Omental fat pad (tissue), 4 donors: Measurements from ENCODE around the gene GBF1. TPM values are rescaled to one million over a fixed set of nuclear protein-coding genes. Genes with fewer than 3 reads are reported as not detected.

Experiments used
- ATAC-seq: fragments of 150-250 bp; one replicate; pipeline ENCODE4 v1.9.1; 2016; ENCODE audit warnings: mild to moderate bottlenecking, moderate library complexity; ENCODE audit not compliant: low FRiP score
- DNase-seq: peaks from one replicate; pipeline ENCODE4 v3.0.0-alpha.2; 2019; ENCODE audit warnings: low spot score
- total RNA-seq, 4 donors: library from RNA; depleted of rRNA; stranded (reverse); fragments of >200 nt; gene quantifications; one replicate each; pipeline ENCODE4 v1.1.0, GENCODE V29; 2016
- TF ChIP-seq, protein P1 (sequence below), 3 donors: fragments of 450-650 bp; IDR thresholded peaks; one replicate each; pipeline ENCODE4 v1.5.1; 2016 to 2017; ENCODE audit warnings: antibody characterized with exemption in 3 of 3, mild to moderate bottlenecking in 3 of 3, moderate library complexity in 2 of 3

GBF1 gene
- total RNA-seq, 4 donors from 2014 or later = 28.1 to 34.9 (median 31.6) TPM

DNA sequence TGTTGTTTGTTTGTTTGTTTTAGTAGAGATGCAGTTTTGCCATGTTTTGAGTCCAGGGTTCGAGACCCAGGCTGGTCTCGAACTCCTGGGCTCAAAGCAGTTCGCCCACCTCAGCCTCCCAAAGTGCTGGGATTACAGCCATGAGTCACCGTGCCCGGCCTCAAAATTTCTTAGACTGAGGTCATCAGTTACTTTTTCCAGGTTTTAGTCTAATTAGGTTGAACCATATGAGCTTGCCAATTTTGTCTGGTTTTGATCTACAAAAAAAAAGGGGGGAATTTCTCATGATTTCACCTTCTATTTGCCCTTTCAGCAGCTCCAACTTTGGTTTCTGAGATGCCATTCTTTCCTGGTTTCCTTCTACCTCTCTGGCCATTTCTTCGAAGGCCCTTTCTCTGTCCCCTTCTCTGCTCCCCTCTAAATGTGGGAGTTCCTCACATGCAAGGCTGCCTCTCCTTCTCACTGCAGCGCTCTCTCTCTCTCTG, 181.5 kb downstream of the GBF1 start:
- no peak for DNase-seq

DNA sequence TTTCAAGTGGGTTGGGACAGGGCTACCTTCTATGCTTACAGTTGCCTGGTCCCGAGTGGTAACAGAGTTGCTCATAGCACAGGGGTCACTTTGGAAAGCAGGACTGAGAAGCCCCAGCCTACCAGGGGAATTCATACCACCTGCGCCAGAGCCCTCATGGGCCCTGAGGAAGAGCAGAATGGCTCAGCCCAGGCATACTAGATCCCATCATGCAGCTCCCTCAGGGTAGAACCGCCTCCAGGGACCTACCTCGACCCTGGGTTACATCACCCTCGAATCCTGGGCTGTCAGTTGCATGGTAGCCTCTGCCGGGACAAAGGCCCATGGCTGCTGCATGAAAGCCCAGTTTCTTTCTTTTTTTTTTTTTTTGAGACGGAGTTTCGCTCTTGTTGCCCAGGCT, 184.1 kb downstream of the GBF1 start:
- ATAC-seq (no peak), DNase-seq (no peak)
- TF ChIP-seq, protein P1, sequence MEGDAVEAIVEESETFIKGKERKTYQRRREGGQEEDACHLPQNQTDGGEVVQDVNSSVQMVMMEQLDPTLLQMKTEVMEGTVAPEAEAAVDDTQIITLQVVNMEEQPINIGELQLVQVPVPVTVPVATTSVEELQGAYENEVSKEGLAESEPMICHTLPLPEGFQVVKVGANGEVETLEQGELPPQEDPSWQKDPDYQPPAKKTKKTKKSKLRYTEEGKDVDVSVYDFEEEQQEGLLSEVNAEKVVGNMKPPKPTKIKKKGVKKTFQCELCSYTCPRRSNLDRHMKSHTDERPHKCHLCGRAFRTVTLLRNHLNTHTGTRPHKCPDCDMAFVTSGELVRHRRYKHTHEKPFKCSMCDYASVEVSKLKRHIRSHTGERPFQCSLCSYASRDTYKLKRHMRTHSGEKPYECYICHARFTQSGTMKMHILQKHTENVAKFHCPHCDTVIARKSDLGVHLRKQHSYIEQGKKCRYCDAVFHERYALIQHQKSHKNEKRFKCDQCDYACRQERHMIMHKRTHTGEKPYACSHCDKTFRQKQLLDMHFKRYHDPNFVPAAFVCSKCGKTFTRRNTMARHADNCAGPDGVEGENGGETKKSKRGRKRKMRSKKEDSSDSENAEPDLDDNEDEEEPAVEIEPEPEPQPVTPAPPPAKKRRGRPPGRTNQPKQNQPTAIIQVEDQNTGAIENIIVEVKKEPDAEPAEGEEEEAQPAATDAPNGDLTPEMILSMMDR (IDR thresholded peaks at IDR 0.05) = no peak

More for the DNA sequence above, 181.5 kb downstream of the GBF1 start:
- TF ChIP-seq, protein P1 (IDR thresholded peaks at IDR 0.05) = no peak
- no peak for ATAC-seq

DNA sequence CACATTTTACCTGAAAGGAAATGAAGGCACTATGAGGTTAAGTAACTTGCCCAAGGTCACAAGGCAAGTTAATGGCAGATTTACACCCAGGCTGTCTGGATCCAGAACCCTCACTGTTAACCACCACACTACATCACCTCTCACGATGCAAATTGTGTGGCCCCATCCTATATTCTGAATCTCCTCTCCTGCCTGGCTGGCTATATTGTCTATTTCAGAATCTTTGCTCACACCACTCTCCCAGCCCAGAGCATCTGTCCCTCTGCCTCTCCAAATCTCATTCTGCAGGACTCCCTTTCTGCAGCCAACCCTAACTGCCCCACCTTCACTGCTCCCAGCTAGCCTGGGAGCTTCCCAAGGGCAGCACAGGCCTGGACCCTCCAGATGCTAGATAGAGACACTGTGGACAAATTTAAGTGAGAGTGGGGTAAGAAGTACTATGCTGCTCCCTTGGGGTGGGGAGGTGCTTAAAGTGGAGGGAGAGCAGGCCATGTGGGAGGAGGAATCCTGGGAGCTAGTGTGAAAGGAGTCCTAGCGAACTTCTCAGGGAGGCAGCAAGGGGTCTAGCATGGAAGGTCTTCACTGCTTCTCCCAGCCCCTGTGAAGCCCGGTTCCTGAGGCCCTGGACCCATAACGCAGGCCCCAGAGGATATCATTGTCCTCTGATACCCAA, 186.3 kb downstream of the GBF1 start:
- no peak for DNase-seq
- TF ChIP-seq, protein P1 (IDR thresholded peaks at IDR 0.05) = no peak
- no peak for ATAC-seq

Other genes with a start within 250 kb of the GBF1 start
- 10 to 100 TPM; 10.0 to 61.8 (median 12.7) TPM for gene ARMH3, start 189.4 kb upstream of the GBF1 start, total RNA-seq
- gene HPS6, start 180.2 kb upstream of the GBF1 start, total RNA-seq = 10 to 100 TPM; 14.1 to 31.5 (median 22.5) TPM
- gene LDB1, start 125.2 kb upstream of the GBF1 start, total RNA-seq = 10 to 100 TPM; 20.1 to 33.2 (median 30.9) TPM
- gene PPRC1, start 112.5 kb upstream of the GBF1 start, total RNA-seq = 100 to 1,000 TPM in 1 of 4 donors, 10 to 100 TPM in 3; 15.4 to 105 (median 31.9) TPM
- 100 to 1,000 TPM in 2 of 4 donors, 10 to 100 TPM in 2; 35.3 to 229 (median 81.7) TPM for gene NOLC1, start 93.1 kb upstream of the GBF1 start, total RNA-seq
- gene ELOVL3, start 19.2 kb upstream of the GBF1 start, total RNA-seq = 1 to 10 TPM in 3 of 4 donors, under 1 TPM in 1; 0.72 to 4.6 (median 2.1) TPM
- gene PITX3, start 4.0 kb upstream of the GBF1 start, total RNA-seq = under 1 TPM in 2 of 4 donors, not detected in 2; 0.36 to 0.37 TPM
- 10 to 100 TPM; 13.7 to 54.4 (median 28.8) TPM for gene NFKB2, start 150.2 kb downstream of the GBF1 start, total RNA-seq
- 1 to 10 TPM in 2 of 4 donors, under 1 TPM in 1, not detected in 1; 0.44 to 1.6 (median 1.1) TPM for gene PSD, start 173.3 kb downstream of the GBF1 start, total RNA-seq
- gene FBXL15, start 175.3 kb downstream of the GBF1 start, total RNA-seq = 10 to 100 TPM; 11.7 to 16.8 (median 15.0) TPM
- 10 to 100 TPM; 41.1 to 51.6 (median 47.2) TPM for gene CUEDC2, start 187.0 kb downstream of the GBF1 start, total RNA-seq
- gene C10orf95, start 206.0 kb downstream of the GBF1 start, total RNA-seq = under 1 TPM in 1 of 4 donors, not detected in 3; 0.84 TPM